Right lobe of liver (tissue), 4 donors: ENCODE results near the gene EFNA5.

Experiments used
- CTCF ChIP-seq, 4 donors: fragments of 200-600 bp in 3 of 4; fragments of 450-650 bp in 1 of 4; IDR thresholded peaks; one replicate each; pipeline versions ENCODE4 v1.5.1 to v1.8.0; 2016 to 2022; ENCODE audit warnings: antibody characterized with exemption in 4 of 4, mild to moderate bottlenecking in 2 of 4
- POLR2A ChIP-seq: fragments of 450-650 bp; IDR thresholded peaks from one replicate; pipeline ENCODE4 v1.6.1; 2017; ENCODE audit warnings: antibody characterized with exemption, mild to moderate bottlenecking
- donor health status: DM: no; HTN: no; CAD: no.
- donor health status: DM: no; HTN: no; CAD: no.
- donor health status: DM: no; HTN: yes; CAD: no.

- TF ChIP-seq CTCF (IDR thresholded peaks at IDR 0.05): no peak
- TF ChIP-seq POLR2A: no peak
These were observed 329.2 kb downstream of the EFNA5 start for GRCh38 chr5:107341376-107342084.
